Occipital lobe (tissue), 2 donors: Measurements from ENCODE around the gene ARHGEF16. TPM values are rescaled to one million over a fixed set of nuclear protein-coding genes. Genes with fewer than 3 reads are reported as not detected.

Source experiments
- DNase-seq: peaks from one replicate; lab custom pipeline; 2025; lab: John Stamatoyannopoulos, UW
- total RNA-seq: library from RNA; depleted of rRNA; stranded (reverse); fragments of >200 nt; gene quantifications from one replicate; pipeline ENCODE4 v1.2.3, GENCODE V29; 2014

Gene ARHGEF16
- total RNA-seq, 1 donor from 2014 or later = 0.16 TPM

DNA sequence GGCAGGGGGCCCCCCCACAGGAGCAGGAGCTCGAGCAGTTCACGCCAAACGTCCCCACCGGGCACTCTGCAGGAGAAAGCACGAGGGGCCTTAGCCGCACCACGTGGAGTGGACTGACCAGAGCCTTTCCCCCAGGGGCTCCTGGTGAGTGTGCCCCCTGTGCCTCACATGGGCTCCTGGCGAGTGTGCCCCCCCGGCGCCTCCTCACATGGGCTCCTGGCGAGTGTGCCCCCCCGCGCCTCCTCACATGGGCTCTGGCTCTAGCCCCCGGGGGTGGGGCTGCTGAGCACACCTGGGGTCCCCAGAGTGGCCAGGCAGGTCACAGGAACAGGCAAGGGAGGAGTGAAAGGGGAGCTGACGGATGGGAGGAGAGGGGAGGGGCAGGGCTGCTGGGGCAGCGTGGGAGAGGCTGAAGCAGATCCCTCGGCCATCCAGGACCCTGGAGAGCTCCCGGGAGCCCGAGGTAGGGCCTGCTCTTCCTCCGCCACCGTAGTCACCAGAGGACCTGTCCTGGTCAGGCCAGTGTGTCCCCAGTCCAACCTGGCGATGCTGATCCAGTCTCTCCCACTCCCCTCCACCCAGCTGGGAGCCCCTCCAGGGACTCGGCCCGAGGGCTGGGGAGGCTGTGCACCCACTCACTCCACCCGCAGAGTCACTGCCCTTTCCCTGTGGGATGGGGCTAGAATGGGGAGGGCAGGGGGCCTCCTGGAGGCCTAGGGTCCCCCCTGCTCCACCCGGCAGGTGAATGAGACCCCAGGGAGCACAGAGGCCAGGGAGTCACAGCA, 47.6 kb downstream of the ARHGEF16 start:
- DNase-seq = peak; percentile 23

DNA sequence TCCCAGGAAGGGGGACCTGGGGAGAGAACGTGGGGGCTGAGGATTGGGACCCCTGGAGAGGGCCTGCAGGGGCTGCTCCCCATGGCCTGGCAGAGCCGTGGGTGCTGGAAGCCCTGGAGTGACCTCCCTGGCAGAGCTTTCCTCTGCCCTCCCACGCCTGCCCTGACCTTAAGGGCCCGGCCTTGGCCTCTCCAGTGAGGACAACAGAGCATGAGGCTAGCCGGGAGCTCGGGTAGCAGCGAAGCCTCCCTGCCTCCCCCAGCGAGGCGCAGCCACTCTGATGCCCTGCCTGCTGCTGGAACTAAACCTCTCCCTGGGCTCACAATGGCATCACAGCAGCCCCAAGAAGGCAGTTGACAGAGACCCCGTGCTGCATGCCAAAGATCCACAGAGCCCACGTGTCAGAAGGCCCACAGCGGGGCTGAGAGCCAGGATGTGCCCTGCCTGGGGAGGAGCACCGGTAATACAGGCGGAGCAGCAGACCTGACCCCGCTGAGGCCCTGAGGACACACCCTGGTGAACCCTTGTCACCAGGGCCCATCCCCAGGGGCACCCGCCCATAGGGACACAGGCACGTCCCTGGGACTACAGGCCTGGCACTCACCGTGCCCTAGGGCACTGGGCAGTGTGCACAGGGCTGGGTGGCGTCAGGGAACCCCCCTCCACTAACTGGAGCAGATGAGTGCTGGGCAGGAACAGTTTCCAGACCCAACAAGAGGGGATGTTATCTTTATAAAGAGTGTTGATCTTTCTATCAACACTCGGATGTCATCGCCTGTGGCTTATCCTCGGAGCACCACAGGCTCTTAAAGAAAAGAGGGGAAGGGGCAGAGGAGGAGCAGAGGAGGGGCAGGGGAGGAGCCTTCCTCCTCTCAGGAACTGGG, 48.4 kb downstream of the ARHGEF16 start:
- DNase-seq = no peak

DNA sequence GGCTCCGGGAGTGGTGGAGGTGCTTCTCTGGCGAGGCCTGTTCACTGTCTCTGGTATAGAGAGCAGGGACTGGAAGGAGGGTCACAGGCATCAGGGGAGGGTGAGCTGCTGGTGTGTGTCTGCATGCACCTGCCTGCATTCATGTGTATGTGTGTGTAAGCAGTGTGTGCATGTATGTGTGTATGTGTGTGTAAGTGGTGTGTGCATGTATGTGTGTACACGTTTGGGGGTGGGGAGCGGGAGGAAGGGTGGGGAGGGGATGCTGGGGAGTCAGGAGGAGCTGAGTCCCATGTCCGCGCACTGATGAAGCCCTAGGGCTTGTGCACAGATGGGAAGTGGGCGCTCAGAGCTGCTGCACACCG, 49.0 kb downstream of the ARHGEF16 start:
- no peak for DNase-seq

DNA sequence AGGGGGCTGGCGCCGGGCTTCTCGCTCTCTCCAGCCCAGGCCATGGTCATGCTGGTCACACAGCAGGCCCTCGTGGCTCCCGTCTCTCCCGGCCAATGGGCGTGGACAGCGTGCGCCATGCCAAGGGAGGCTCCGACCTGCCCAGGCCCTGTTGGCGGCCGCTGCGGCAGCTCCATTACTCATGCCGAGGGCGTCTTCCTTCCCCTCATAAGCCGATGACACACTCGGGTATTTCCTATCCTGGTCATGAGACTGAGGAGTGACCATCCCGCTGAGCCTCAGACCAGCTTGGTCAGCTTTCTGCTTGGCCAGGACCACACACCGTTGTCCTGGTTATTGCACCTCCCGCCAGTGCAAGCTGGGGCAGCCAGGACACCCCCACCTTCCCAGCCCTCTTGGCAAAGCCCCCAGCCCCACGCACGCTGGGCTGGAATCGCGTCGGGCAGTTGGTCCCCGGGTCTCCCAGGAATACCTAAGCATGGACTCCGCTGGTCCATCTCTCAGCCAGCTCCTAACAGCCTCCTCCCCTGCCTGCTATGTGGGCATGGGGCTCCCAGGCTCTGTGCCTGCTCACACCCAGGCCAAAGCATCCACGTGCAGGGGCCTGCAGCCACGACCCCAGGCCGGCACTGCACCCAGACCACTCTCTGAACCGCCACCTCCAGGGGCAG, 49.8 kb downstream of the ARHGEF16 start:
- peak; percentile 18 for DNase-seq

DNA sequence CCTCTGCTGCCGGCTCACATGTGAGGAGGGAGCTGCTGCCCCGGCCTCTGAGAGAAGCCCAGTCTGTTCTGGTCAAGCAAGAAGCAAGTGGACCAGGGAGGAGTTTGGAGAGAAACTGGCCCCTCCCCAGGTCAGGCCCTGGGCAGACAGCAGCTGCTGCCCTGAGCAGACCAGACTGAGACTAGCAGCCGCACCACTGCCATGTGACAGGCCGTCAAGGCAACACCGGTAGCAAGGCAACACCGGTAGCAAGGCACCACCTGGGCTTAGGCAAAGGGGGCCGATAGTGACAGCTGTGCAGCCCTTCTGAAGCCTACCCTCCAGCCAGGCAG, 50.3 kb downstream of the ARHGEF16 start:
- DNase-seq = no peak

DNA sequence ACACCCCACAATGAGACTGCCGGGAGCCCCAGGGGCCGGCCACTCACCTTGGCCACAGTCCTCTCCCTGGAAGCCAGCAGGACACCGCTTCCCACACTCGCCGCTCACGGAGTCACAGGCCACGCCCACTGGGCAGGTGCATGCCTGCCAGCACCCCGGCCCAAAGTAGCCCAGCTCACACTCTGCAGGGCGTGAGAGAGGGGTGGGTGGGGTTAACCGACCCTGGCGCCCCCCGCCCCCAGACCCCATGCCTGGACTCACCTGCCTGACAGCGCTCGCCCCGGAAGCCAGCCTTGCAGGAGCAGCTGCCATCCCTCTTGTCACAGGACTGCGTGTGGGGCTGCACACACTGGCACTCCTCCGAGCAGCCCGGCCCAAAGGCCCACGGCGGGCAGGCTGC, 50.7 kb downstream of the ARHGEF16 start:
- DNase-seq = no peak

DNA sequence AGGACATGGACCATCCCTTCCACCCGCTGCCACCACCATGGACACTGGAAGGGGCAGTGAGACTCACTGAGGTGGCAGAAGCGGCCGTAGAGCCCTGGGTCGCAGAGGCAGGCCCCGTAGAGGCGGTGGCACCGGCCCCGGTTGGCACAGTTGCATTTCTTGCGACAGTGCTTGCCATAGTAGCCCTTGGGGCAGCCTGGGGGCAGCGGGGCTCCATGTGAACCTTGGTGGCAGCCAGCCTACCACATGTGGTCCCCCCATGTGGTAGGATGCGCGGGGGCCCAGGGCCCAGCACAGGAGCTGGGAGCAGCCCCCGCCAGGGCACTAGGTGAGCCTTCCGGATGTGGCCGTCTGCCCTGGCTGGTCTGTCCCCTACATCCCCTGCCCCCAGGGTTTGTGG, 51.6 kb downstream of the ARHGEF16 start:
- no peak for DNase-seq

DNA sequence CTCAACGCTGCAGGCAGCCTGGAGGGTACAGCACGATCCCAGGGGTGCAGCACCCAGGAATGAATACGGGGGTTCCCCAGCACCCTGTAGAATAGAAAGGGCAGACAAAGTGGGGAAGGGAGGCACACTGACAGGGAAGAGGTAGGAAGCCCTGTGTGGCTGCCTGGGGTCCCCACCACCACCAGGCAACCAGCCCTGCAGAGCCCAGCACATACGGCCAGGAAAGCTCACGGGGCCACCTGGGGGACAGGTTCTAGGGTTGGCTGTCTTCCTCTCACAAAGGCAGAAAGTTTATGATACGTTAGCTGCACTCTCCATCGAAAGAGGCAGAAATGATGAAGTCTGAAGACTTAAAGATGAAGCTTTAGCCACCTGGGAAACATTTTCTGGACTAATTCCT, 52.5 kb downstream of the ARHGEF16 start:
- DNase-seq = no peak

DNA sequence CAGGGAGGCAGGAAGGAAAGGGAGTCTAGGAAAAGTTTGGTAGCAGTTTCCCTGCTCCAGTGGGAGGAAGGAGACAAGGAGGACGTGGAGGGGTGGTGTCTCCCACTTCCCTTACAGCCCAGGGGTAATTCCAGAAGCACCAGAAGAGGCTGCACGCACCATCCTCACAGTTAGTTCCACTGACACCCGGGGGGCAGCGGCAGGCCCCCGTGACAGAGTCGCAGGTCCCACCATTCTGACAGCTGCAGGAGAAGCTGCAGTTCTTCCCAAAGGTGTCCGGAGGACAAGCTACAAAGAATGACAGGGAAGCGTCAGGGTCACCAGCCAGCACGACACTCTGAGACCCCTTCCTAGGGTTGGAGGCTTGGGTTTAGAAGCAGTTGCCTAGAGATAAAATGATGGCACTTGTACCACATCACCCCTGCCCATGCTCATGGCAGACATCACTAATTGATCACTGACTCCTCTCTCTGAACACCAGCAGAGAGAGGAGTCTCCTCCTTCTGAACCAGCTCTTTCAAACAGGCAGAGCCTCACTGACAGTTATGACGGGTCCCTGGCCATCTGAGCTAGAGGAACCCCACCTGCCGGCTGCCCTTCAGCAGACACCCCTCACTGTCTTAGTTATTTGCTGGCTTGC, 53.3 kb downstream of the ARHGEF16 start:
- DNase-seq = no peak

DNA sequence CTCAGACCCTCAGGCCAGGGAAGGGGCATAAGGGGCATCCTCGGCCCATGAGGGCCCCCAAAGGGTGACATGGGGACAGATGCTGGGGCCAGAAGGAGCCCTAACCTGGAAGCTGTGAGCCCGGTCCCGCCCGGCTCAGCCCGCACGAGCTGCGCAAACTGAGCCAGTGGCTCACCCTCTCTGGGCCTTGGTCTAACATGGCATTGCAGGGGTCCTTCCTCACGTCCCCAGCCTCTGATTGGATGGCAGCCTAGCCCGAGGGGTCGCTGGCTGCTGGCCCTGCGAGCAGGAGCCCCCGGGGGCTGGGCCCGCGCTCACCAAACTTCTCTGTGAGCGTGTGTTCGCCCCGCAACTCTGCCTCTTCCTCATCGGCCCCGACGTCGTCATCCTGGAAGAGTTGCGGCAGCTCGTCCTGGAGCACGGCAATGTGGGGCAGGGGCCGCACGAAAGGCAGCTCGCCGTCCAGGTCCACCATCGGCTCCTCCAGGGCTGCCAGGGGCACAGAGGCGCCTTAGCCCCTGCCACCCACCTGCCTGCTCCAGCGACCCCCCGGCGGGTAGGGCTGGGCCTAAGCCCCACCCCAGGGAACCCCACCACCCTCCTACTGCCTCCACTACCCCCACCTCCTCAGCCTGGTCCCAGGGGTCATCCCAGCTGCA, 54.4 kb downstream of the ARHGEF16 start:
- no peak for DNase-seq

DNA sequence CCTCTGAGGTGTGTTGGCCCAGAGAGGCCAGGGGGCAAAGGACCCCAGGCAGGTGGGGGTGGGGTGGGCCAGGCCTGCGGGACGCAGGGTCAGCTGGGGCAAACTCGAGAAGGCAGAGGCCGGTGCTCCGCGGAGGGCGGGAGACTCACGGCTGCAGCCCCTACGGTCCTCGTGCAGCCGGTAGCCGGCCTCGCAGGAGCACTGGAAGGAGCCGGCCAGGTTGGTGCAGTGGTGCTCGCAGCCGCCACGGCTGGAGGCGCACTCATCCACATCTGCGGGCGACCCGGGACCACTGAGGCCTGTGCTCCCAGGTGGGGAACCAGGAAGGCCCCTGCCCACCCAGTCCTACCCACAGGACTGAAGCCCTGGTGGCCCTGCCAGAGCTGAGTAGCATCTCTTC, 55.3 kb downstream of the ARHGEF16 start:
- DNase-seq = no peak

DNA sequence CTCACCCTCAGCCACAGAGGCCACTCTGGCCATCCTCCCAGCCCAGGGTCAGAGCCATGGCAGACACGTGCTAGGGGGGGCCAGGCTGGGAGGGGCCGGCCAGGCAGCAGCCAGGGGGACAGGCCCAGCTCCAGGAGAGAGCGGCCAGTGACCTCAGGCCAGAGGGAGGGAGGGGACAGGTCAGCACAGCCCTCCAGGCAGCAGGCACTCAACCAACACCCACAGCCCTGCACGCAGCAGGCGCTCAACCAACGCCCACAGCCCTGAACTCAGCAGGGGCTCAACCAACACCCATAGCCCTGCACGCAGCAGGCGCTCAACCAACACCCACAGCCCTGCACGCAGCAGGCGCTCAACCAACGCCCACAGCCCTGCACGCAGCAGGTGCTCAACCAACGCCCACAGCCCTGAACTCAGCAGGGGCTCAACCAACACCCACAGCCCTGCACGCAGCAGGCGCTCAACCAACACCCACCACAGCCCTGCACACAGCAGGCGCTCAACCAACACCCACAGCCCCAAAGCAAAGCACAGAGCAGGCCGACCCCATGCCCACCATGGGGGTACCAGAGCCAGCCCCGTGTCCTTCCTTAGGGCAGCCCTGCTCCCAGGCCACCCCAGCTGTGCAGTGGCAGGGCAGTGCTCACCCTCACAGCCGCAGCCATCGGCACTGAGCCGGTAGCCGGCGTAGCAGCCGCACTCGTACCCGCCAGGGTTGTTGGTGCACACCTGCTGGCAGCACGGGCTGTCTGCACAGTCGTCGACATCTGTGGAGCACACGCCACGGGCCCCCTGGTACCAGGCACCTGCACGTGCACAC, 55.9 kb downstream of the ARHGEF16 start:
- DNase-seq = no peak

DNA sequence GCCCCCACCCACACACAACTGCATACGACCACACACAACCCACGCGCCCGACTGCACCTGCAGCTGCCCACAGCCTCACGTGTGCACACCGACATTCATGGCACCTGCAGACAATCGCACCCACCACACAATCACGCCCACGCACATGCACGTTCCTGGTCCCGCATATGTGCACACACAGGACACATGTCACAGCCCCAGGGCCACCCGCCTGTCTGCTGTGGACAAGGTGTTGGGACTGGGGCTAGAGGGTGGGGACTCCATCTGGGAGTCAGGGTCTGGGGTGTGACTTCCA, 56.4 kb downstream of the ARHGEF16 start:
- no peak for DNase-seq

DNA sequence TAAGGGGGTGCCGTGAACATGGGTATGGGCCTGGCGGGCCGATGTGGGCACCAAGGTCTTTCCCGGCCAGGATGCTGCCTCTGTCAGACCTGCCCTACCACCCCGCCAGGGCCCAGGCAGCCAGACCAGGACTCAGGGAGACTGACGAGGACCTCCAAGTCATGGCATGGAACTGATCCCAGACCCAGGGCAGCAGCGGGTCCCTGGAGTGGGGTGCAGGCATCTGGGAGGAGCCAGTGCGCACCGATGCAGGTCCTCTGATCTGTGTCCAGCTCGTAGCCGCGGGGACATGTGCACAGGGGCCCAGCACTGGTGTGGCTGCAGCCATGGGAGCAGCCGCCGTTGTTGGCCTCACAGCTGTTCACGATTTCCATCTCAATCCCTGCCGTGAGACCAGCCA, 56.8 kb downstream of the ARHGEF16 start:
- DNase-seq = no peak

DNA sequence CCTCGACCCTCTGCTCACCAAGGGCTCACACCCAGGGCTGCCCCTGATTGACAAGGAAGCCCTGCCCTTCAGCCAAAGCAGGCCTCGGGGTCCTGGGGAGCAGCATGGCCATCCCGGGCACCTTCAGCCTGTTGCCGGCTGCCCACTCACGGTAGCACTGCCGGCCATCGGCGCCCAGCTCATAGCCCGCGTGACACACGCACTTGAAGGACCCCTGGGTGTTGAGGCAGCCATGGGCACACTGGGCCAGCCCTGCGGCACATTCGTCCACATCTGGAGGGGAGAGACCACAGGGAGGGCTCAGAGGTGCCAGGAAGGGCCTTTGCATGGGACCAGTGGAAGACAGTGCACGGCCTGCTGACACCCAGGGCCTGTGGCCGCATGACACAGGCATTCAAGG, 57.4 kb downstream of the ARHGEF16 start:
- DNase-seq = no peak

DNA sequence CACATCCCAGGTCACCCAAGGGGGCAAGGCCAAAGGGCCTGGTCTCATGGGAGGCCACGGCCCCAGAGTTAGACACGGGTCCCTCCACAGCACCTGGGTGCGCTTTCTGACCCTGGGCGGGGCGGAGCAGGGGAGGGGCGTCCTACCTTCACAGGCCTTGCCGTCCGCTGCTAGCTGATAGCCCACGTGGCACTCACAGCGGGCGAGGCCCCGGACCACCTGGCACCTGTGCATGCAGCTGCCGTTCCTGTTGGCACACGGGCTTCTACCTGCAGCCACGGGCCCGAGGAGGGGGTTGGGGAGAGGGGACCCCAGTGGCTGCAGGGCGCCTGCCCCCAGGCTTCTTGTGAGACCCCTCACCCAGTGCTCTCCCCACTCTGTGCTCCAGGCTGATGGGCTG, 59.9 kb downstream of the ARHGEF16 start:
- no peak for DNase-seq

DNA sequence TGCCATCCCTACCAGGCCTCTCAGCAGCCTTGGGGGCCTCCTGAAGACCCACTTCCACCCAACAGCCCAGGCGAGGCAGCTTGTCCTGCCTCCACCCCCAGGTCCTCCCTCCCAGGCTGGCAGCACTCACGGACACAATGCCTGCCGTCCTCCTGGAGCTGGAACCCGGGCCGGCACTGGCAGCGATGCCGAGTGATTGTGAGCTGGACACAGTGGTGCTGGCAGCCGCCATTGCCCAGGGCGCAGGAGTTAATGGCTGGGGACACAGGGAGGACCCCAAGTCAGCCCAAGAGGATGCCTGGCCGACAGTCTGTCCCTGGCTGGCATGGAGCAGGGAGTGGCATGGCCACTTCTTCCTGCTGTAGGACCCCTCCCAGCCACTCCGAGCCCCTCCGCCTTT, 60.8 kb downstream of the ARHGEF16 start:
- no peak for DNase-seq

DNA sequence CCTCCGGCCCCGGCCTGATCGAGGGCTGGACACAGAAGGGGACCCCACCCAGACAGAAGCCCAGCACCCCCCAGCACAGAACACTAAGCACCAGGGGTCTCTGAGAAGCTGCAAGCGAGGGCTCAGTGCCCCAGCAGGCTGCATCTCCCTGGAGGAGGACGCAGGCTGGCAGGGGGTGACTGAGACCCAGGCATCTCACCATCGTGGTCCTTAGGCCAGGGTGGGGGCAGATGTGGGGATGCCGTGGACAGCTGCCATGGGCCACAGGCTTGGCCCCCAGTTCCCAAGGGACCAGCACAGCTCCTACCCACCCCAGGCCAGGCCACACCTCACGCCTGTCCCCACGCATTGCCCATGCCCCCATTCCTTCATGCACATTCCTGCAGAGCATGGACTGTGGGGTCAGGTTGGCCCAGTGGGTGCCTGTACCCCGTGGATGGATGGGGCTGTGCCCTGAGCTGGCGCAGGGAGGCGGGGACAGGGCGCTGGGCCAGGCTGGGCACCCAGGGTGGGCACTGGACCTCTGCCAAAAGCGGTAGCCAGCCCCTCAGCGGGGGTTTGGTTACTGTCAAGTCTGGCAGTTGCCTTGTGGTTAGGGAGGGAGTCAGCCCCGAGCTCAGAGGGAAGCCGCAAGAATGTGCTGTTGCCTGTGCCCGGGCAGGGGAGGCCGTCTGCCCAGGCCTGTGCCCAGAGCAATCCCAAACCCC, 61.5 kb downstream of the ARHGEF16 start:
- no peak for DNase-seq

DNA sequence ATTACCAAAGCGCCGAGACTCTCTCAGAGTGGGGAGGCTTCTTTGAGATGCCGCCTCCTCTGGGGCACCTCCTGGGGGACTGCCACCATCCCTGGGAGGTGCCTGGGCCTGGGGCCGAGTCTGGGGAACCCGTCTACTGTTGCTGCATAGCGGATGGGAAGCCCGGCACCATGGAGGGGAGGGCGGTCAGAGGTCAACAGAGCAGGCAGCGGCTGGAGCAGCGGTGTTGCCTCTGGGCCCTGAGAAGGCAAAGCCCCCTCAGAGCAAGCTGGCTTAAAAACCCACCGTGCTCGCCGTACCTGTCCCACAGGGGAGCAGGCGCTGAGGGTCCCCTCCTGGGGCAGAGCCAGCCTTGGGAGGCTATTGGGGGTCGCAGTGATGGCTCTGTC, 62.0 kb downstream of the ARHGEF16 start:
- no peak for DNase-seq
